HG03354 (cell line): Measurements from ENCODE around the gene CACNA2D2.

Experiments
- ATAC-seq: cut with Tn5 transposase; IDR thresholded peaks from one replicate; pipeline ENCODE4 v1.9.1; 2021; ENCODE audit warnings: mild to moderate bottlenecking; ENCODE audit not compliant: unreplicated experiment, poor library complexity, severe bottlenecking

CACNA2D2 gene

DNA sequence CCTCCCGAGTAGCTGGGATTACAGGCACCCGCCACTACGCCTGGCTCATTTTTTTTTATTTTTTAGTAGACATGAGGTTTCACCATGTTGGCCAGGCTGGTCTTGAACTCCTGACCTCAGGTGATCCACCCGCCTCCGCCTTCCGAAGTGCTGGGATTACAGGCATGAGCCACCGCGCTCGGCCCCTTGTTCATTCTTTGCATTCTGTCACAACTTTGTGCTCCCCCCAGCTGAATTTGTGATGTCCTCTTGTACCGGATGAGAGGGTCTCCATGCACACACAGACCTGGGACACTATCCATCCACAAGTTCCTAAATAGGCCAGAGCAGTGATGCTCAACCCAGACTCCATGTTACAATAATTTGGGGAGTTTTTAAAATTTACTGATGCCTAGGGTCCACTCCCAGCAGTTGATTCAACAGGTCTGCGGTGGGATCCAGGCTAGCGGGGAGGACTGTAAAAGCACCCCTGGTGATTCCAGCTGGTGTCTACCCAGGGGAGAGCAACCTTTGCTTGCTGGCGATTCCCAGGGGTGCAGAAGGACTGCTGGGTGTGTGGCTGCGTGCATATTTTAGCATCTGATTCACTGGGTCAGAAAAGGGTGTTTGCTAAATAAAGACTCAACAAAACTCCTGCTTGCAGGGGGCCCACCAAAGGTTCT, 163.8 kb downstream of the CACNA2D2 start:
- no peak for ATAC-seq

DNA sequence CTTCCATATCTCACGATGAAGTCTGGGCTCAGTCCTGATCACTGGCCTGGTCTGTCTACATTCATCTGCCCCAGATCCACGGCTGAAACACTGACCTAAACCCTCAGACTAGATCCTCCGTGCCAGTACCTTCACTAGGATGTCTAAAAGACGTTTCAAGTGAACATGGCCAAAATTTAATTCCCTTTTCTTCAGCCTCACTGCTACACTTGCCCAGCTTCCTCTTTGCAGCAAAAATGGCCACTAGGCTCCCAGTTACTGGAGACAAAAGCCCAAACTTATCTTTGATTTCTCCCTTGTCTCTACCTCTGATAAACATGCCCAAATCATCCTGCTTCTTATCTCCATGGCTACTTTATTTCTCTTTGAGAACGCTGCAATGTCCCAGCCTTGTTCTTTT, 164.5 kb downstream of the CACNA2D2 start:
- no peak for ATAC-seq

DNA sequence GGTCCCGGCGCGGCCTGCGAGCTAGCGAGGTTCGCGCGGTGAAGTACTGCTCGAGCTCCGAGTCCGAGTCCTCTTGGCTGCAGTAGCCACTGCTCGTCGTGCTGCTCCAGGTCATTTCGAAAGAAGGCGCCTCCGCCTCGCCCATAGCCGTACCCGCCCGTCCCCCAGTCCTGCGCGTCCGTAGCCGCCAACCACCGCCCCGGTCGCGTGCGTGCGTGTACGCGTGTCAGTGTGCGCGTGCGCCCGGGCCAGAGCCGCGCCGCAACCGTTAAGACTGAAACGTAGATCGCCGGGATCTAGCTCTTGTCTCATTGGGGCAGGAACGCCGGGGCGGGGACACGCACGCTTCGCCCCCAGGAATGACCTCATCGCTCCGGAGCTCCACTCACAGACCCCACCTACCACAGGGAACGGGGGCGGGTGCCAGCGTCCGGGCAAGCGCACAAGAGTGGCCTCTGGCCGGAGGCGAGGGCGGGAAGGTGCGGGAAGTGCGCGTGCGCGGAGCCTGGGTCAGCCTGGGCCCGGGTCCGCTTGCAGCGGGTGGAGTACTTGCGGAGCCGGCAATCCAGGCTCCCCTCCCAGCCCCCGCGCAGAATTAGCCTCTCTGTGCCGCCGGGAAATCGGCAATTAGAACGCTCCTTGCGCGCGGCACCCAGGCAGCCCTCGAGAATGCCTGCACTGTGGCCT, 166.1 kb downstream of the CACNA2D2 start:
- ATAC-seq: peak; percentile 80

DNA sequence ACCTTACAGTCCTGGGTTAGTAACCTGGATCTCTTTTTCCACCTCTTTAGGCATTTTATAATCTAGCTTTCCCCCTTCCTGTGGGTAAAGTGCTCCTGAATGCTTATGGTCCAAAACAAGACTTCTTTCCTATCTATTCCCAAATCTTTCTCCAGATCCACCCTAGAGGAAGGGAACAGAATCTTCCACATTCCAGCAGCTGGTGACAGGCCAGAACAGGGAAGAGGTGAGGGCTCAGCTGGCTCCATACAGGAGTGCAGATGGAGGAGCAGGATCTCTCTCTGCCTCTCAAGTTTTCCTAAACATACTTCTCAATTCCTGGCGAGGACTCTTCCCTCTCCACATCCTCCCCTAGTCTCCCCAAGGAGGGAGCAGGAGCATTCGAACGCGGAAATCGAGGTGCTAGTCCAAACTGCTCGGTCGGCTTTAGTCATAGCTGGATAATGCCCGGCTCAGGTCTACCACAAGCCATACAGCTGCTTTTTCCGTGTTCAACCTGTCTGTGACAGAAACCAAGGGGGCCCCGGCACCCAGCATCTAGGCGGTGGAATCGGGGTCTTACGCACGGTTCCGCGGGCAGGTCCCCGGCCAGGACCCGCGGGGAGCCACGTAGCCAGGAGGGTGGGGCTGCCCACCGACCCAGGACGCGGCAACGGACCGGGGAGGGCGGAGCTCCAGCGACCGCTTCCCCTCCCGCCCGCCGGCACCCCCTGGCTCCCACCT, 166.8 kb downstream of the CACNA2D2 start:
- ATAC-seq: peak; percentile 40

DNA sequence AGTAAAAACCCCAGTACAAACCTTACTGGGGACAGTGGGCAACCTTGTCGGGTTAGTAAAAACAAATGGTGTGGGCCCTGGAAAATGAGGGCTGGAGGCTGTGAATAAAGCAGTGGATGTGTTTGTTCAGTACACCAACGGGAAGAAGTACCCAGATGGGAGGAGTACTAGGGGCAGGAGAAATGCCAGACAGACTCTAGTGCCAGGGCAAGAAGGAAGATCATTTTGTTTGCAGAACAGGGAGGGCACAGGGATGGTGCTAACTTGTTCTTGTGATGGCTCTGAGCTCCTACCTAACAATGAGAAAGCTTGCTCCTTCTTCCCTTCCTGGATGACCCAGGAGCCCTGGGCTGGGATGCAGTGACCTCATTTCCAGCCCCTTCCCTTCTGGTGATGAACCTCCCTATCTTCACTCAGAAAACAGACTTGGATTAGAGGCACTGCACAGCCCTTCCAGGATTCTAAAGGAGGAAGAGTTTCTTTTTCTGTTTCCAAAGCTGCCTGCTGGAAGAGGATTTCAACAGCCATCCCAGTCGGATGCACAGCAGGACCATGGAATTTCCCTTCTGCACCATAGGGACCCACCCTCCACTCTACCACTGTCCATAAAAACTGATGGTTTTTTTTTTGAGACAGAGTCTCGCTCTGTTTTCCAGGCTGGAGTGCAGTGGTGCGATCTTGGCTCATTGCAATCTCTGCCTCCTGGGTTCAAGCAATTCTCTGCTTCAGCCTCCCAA, 168.9 kb downstream of the CACNA2D2 start:
- no peak for ATAC-seq

DNA sequence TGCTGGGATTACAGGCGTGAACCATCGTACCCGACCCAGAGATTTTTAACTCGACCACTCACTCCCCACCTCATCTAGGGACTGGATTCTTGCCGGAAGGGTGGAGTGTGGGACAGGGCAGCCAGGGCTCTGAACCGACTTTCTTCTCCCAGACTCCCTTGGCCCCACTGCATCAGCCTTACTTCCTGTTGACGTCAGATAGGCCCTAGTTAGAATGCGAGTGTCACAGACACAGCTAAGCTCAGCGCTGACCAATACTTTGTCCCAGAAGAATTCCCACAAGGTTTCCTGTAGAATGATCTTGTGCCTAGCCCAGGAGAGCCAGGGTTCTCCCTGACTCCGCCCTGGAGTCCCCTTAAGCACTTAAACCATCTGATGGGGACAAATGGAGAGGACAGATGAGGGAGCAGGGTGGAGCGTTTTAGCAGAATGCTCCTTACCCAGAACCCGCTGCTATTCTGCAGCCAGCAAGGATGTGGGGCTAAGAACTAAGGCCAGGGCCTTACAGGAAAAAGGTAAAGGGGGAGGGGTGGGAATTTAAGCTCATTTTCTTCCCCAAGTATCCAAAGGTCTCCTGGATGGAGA, 169.6 kb downstream of the CACNA2D2 start:
- no peak for ATAC-seq

DNA sequence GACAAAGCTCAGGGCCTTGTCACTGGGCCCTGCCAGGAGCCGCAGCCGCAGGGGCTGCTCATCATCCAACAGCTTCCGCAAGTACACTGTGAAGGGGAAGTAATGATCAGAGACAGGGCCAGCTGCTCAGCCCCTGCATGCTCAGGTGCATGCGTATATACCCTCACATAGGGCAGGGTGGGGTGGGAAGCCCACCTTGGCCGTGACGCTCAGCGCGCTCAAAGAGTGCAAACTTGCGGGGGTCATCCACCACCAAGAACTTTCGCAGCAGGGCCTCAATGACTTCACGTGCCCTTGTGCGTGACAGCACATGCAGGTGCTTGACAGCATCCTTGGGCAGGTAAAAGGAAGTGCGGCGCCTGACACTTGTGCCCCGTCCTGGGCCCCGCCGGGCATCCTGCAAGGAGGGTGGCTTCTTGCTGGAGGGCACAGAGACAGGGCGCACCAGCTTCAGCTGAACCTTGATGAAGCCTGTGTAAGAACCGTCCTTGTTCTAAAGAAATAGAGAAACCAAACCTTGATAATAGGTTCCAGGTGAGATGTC, 172.0 kb downstream of the CACNA2D2 start:
- no peak for ATAC-seq

DNA sequence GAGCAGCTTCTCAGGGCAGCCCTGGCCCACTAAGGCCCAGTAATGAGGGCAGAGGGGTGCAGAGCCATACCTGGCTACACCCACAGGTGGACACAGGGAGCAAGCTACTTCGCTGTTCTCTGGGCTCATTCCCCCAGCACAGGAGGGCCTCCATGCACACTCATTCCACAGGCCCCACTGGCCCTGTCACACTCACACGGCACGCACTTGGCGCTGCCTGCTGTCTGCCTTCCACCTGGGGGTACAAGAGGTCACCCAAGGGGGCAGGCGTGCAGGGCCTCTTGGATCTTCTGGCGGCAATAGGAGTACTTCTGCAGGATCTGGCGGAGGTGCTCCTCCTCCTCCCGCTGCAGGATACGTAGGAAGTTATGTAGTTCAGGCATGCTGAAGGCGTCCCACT, 173.1 kb downstream of the CACNA2D2 start:
- ATAC-seq: no peak

DNA sequence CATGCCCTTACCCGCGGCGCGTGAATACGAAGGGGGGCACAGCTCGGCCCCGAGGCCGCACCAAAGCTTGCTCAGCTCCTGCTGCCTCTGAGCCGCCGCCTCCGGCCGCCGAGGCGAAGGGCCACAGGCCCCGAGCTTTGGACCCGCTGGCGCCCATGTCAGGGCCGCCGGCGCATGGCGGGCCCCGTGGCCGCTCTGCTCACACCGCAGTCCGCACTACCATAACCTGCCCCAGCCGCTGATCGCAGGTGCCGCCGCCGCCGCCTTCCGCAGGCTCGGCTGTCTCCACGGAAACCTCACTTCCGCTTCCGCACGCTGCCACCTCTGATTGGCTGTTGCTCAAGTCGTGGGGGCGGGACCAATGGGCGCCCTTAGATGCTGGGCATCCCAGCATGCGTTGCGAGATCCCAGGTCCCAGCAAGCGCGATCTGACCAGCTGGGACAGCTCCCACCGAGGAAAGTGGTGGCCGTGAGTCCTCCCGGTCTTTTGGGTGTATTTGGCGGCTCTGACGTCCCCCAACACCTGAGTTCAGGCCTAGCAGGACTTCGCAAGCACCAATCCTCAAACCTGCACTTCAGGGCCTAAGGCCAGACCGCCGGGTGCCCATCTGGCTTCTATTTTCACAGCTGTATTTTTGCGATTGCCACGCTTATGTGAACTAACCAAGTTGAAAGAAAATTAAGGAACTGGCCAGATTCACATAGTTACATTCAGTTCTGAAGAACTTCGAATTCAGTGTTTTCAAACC, 175.3 kb downstream of the CACNA2D2 start, which contains the start of gene TUSC2:
TUSC2 (minus strand) TSS at position 281 of the 749 bp plus-strand sequence; CDS start at position 157, 124 bp downstream.
- peak; percentile 90 for ATAC-seq

DNA sequence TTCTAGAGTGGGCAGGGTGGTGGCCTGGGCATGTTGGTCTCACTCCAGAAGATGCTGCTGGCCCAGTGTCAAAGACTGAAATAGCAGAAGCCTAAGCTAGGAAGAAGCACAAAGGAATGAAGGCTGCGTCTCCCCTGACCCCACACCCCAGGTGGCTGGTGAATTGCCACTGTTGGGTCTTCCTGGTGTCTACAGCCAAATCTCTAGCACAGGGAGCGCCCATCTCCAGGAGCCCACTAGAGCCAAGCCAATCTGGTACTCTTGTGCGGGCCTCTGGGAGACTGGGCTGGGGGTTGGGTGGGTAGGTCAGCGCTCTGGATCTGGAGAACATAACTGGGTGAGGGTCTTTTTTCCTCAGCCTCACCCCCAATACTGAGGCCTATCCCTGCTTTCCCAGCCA, 176.3 kb downstream of the CACNA2D2 start:
- ATAC-seq: no peak

DNA sequence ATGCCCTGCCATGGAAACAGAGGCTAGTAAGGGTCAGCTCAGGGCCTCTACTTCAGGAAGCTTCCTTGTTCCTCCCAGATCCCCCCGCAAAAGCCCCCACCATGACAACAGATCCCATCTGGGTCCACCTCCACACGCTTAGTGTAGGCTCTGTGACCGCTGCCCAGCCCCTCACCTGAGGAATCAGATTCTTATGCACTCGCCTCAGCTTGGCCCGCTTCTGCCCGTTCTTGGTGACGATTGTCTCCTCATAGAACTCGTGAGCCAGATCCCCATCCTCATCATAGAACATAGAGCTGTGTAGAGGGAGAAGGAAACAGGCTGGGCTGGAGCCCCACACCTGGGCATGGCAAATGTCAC, 177.3 kb downstream of the CACNA2D2 start:
- no peak for ATAC-seq

DNA sequence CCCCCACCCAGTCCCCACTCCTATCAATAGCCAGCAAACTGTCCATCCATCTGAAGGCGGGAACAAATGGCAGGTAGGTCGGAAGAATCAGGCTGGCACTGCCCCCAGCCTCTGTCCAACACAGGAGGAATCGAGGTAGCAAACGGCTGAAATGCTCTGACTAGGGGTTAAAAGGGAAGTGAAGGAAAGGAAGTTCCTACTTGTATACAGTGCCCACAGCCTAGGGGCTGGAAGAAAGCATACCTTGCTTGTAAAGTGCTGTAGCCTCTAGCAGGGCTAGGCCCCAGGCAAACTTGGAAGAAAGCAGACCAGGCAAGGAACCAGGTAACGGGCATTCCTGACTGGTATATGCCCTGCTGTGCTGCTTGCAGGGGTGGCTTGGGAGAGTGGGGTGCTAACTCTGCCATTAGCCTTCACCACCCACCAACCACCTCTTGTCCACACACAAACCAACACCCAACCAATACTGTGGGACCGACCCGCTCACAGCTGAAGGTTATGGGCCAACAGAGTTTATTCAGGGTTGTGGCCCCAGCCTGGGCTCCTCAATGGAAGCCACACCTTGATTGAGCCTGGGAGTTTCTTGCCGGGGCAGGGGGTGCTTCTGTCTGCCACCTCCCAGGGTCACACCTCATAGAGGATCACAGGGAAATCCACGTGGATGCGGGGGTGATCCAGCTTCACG, 177.8 kb downstream of the CACNA2D2 start:
- ATAC-seq: no peak

DNA sequence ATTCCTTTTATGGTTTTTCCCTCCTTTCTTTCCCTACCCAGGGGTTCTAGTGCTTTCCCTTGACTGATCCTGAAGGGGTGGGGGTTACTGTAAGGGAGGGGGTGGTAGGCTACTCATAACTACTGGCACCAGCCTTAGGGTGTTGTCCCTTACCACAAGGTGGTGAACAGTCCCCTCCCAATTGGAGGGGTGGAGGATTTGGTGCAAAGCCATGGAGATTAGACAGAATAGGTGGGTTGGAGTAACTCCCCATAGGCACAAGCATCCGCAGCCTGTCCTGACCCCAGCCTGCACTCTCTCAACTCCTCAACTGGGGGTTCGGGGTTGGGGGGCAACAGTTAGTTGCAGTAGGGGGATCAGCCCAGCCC, 178.3 kb downstream of the CACNA2D2 start:
- no peak for ATAC-seq

DNA sequence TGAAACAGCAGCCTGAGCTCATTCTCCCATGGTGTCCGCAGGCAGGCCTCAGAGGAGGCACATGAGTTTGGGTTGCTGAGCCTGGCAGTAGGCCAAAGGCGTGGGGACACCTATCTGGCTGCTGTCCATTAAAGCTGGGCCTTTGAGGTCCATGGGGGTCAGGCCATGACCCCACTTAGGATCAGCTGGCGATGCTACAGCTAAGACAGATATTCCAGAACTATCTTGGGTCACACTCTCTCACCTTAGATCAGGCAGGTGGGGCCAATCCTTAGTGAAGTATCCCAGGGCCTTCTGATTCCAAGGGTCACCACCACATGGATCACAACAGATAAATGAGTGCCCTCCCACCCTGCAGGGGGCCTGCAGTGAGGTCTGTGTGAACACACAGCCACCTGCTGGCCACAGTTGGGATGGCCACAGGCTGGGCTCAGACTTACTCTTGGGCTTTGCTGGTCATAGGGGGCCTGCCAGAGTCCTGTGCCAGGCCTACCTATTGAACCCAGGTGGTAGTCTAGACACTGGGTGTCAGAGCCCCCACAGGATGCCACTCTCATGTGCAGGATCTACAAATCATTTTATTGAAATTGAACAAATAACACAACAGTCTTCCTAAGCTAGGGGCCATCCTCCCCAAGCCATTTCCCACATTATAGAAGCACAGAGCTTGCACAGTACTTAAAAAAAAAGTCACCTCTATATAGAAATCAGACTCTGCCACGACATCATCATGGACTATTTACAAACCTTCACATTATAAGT, 178.9 kb downstream of the CACNA2D2 start:
- ATAC-seq: no peak

DNA sequence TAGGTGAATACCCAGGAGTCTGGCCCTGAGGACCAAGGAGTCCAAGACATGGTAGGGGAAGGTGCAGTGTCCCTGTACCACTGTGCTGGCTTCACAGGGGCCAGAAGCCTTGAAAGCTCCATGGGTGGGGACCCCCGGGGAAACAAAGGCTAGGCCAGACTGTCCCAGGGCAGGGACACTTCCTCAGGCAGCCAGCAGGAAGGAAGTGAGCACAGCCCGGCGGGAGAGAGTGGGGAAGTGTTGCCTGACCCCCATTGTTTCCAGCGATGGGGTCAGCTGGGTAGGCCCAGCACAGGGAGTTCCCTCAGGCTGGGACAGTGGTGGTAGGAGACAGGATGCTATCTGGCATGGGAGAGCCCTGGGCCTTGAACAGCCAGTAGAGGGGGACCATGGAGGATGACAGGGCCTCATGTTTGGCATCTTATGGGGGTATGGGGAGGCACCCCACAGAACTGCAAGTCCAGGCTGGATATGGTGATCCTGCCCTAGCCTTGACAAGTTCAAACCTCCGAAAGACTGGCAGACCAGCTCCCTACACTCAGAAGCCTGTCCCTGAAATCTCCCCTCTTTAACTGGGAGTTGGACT, 179.7 kb downstream of the CACNA2D2 start:
- no peak for ATAC-seq

DNA sequence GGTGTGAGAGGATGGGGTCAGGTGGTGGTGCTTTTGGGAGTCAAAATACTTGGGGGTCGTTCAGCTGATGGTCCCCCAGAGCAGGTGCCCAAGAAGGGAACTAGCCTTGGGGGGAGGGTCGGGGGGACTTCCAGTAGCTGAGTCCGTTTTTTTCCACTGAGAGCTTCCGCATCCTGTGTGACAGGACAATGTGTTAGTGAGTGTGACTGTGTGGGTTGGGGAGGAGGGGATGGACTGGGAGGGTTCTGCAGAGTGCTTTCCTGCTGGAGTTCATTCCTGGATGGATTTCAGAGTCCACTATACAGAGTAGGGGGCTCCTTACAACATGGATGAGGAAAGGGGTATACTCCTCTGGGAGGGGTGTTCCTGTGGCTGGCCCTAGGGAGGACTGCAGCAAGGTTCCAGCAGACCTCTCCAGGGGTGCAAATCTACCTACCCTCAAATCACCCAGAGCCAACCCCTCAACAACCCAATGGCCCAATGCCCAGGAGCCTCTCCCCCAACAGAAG, 180.3 kb downstream of the CACNA2D2 start:
- no peak for ATAC-seq

DNA sequence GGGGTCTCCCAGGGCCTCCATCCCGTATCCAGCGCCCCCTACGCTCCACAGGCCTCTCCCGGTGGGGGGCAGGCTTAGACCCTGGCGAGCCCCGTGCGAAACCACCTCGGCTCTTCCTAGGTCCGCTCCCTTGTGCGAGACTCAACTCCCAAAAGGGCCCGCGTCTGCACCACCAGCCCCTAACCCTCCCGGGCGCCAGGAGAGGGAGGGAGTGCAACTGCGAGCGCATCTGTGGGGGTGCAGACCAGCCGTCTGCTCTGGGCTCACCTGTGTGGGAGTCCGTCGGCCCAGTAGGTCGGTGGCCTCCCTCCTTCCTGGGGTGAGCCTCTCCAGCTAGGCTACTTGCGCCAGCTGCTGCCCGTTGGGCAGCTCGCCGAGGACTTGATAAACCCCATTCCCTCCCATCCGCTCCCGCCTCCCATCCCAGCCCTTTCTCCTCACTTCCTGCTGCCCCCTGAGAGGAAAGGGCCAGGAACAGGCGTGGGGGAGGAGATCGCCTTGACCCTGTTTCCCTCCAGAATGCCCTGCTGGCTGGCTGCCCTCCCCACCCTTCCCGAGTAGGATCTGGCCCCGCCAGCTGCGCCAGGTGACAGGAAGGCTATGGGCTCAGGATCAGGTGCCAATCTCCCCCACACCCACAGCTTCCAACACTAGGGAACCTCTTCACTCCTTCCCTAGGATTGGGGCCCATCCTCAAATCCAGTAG, 180.9 kb downstream of the CACNA2D2 start, which contains the start of gene HYAL2:
HYAL2 (minus strand) TSS at position 360 of the 706 bp plus-strand sequence. CDS start 2,256 bp downstream, outside the sequence.
- ATAC-seq: no peak
